PFSK-1 (cell line): Measurements from ENCODE around the gene HERC3.

ENCODE experiments used
- FOXP2 ChIP-seq: optimal IDR thresholded peaks from 2 replicates; pipeline ENCODE3; 2011; ENCODE audit warnings: borderline replicate concordance, control low read depth, inconsistent platforms; ENCODE audit not compliant: insufficient read depth; ENCODE audit errors: extremely low read length, extremely low read depth
- POLR2AphosphoS5 ChIP-seq: IDR thresholded peaks from 2 replicates; pipeline ENCODE4 v1.6.1; 2012; ENCODE audit warnings: low read depth, mild to moderate bottlenecking, control low read depth, low read length, moderate library complexity
- REST ChIP-seq, 2 experiments: IDR thresholded peaks; 2 replicates each; pipeline versions ENCODE4 v1.6.1 to v1.8.0; 2011 to 2012; ENCODE audit warnings: low read depth in 2 of 2, low read length in 2 of 2, control low read depth in 1 of 2, inconsistent platforms in 1 of 2, mild to moderate bottlenecking in 1 of 2, moderate library complexity in 1 of 2; ENCODE audit not compliant: insufficient read depth in 1 of 2
- SIN3A ChIP-seq: IDR thresholded peaks from 2 replicates; pipeline ENCODE4 v1.6.1; 2012; ENCODE audit warnings: mild to moderate bottlenecking, low read length, moderate library complexity, borderline replicate concordance; ENCODE audit not compliant: insufficient read depth
- TAF1 ChIP-seq: IDR thresholded peaks from 2 replicates; pipeline ENCODE4 v1.6.1; 2012; ENCODE audit warnings: low read length, control low read depth, borderline replicate concordance; ENCODE audit not compliant: insufficient read depth

The HERC3 gene

GRCh38 chr4:88649716-88650115 lies 57.4 kb downstream of the HERC3 start:
- TF ChIP-seq REST (IDR thresholded peaks at IDR 0.05; ENCODE audit: insufficient read depth in 1 of 2, low read depth in 2 of 2, low read length in 2 of 2) (no peak), TAF1 (no peak), FOXP2 (no peak), SIN3A (no peak), POLR2AphosphoS5 (no peak)

GRCh38 chr4:88653371-88653946 lies 61.2 kb downstream of the HERC3 start:
- TF ChIP-seq POLR2AphosphoS5 (no peak), REST (IDR thresholded peaks at IDR 0.05; ENCODE audit: insufficient read depth in 1 of 2, low read depth in 2 of 2, low read length in 2 of 2) (no peak), FOXP2 (no peak), SIN3A (no peak), TAF1 (no peak)

- TF ChIP-seq TAF1 (no peak), FOXP2 (no peak), SIN3A (no peak), POLR2AphosphoS5 (no peak), REST (IDR thresholded peaks at IDR 0.05; ENCODE audit: insufficient read depth in 1 of 2, low read depth in 2 of 2, low read length in 2 of 2) (no peak)
Measured at GRCh38 chr4:88655226-88655625, 62.9 kb downstream of the HERC3 start.

- no peak for TF ChIP-seq POLR2AphosphoS5
- TF ChIP-seq REST (IDR thresholded peaks at IDR 0.05; ENCODE audit: insufficient read depth in 1 of 2, low read depth in 2 of 2, low read length in 2 of 2): peak in 1 of 2 experiments; percentile 74; a peak in 2 of 4 replicates
Measured at GRCh38 chr4:88659055-88659889, 67.0 kb downstream of the HERC3 start.
